SU-DHL-6 (cell line): ENCODE measurements around the gene TBCCD1.

Experiments used
- EZH2phosphoT487 ChIP-seq: fragments of 200-600 bp; sonication (generic), shearing (Covaris generic); conservative IDR thresholded peaks from 2 replicates; pipeline ENCODE4 v1.6.1; 2018; ENCODE audit warnings: mild to moderate bottlenecking, antibody characterized with exemption, low read length, moderate library complexity, mixed read lengths
- TF ChIP-seq, protein P1 (sequence below): fragments of 200-600 bp; sonication (generic); IDR thresholded peaks from one replicate; pipeline ENCODE4 v1.5.1; 2017; ENCODE audit warnings: antibody characterized with exemption, mild to moderate bottlenecking, low read length, moderate library complexity; ENCODE audit not compliant: insufficient read depth, poor library complexity, severe bottlenecking

GRCh38 chr3:186523022-186523421, 44.1 kb downstream of the TBCCD1 start:
- TF ChIP-seq, protein P1, sequence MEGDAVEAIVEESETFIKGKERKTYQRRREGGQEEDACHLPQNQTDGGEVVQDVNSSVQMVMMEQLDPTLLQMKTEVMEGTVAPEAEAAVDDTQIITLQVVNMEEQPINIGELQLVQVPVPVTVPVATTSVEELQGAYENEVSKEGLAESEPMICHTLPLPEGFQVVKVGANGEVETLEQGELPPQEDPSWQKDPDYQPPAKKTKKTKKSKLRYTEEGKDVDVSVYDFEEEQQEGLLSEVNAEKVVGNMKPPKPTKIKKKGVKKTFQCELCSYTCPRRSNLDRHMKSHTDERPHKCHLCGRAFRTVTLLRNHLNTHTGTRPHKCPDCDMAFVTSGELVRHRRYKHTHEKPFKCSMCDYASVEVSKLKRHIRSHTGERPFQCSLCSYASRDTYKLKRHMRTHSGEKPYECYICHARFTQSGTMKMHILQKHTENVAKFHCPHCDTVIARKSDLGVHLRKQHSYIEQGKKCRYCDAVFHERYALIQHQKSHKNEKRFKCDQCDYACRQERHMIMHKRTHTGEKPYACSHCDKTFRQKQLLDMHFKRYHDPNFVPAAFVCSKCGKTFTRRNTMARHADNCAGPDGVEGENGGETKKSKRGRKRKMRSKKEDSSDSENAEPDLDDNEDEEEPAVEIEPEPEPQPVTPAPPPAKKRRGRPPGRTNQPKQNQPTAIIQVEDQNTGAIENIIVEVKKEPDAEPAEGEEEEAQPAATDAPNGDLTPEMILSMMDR, result no peak
- TF ChIP-seq EZH2phosphoT487, result no peak
